Renal cortical epithelial cell (primary cell): ENCODE results near the gene TRAK1. TPM values are rescaled to one million over a fixed set of nuclear protein-coding genes. Genes with fewer than 3 reads are reported as not detected.
"Not testable (repeated sequence)": the region's sequence is repeated elsewhere in the genome, so short reads cannot be mapped to it uniquely, and the experiment has no call there.

ENCODE experiments used
- DNase-seq: peaks from one replicate; pipeline ENCODE4 v3.0.0-alpha.2; 2011; ENCODE audit warnings: low read depth
- total RNA-seq: library from RNA; depleted of rRNA; stranded (reverse); fragments of >200 nt; gene quantifications from 2 replicates; pipeline ENCODE4 v1.2.3, GENCODE V29; 2014

Gene TRAK1
- total RNA-seq, 1 donor from 2014 or later, result 84.4 TPM

DNA sequence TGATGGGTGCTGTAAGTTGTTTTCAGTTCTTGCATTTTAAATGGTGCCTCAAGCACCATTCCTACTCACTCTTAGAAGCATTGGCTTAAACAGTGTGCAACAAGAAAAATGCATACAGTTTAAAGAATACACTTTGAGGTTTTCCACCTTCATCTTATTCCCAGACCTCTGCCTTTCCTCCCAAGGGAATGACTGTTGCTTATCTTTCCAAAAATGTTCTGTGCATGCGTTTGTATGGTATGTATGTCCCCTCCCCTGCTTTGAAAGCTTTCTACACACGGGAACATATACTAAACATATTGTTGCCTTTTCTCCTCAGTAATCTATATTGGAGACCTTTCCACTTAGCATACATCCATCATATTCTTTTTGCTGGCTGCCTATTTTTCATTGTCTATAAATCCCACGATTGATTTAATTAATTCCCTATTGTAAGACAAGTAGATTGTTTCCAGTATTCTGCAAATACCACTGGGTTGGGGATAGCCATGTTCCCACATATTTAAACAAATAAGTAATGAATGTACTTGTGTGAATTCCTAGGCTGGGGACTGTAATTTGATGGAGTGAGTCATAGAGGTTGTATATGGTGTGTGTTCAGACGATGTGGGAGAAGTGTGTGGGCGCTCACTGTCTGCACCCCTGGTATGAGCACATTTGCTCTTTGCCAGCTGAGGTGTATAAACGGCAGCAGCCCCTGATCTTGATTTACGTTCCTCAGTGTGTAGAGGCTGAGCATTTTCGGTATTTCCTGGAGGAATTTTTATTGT, 5.8 kb downstream of the TRAK1 start:
- peak; percentile 69 for DNase-seq

DNA sequence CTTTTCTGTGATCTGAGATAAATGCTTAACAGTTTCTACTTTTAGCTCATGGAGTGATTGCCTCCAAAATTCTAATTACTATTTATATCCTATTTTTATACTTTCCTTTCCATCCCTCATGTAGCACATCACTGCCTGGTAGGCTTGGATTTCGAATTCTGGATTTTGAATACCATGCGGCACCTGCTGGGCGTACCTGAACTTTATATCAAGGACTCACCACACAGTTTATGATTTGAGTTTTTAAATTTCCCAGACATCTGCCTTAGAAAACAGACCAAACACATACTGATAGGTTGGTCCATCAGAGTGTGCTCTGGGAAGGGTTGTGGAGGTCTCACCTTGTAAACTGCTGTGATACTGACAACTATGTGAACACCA, 6.4 kb downstream of the TRAK1 start:
- DNase-seq, result no peak

DNA sequence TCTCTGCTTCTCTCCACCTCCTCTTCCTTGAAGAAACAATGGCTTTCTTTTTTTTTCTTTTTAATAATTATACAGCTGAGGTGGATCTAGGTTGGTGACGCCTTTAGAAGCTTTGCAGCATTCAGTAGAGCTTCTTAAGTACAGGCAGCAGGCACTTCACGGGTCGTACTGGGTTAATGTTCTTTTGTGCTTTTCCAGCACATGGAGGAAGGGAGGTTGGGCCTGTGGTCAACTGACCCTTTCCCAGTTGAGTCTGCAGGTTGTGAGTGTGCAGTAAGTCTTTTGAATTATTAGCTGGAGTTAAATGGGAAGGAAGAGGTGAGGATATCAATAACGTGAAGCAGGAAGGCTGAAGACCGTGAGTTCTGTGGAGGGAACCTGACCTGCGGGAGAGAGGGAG, 7.0 kb downstream of the TRAK1 start:
- peak; percentile 47 for DNase-seq

DNA sequence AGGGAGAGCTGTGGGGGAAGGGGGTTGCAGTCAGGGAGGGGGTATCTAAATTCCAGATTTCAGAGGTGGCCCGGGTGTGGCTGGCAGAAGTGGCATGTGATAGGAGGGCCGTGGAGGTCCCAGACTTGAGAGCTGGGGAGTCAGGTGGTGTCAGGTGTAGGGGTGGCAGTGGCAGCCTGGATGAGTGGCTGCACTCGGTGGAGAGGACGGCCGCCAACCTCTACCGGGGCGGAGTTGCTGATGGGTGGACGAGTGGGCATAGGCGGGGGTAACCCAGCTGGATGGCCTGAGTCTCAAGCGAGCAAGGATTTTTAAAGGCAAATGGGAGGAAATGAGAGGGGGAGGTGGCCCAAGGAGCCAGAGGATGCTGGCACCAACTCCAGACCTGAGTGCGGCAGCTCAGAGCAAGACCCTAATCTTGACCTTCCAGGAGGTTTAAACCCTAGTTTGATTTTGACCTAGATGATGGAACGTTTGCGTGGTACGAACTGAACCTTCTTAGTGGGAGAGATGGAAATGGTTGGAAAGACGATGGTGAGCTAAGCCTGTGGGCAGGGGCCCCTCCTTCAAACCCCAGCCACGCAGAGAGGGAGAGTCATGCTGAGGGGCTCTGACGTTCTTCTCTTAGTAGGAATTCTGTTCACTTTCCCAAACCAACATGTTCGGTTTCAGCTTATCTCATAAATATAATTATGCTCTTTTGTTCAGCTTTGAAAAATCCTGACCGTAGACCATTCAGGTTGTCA, 8.0 kb downstream of the TRAK1 start:
- no peak for DNase-seq

DNA sequence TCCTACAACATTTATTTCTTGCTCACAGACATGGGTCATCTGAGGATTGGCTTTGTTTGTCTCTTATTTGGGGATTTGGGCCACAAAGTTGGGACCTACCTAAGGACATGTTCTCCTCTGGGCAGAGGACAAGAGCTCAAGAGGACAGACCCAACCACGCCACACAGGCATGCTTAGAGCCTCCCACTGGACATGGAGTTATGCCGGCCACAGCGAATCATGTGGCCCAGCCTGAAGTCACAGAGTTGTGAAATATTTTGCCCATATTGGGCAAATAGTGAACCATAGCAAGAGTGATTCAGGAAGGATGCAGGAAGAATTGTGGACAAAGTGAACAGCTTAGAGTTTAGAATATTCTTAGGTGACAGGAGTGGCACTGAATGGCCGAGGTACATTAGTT, 9.9 kb downstream of the TRAK1 start:
- DNase-seq, result peak; percentile 90

DNA sequence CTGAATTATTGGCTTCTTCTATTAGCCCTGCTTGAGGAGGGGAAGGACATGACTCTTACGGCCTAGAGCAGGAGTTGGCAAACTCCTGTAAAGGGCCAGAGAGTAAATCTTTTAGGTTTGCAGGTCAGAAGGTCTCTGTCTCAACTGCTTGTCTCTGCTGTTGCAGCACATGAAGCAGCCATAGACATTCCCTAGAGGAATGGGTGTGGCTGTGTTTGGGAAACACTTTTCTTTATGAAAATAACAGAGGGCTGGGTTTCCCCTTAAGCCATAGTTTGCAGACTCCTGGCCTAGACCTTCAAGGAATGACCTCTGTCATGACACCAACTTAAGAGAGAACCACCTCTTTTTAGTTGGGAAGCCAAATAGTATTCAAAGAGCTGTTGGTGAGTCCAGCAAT, 10.3 kb downstream of the TRAK1 start:
- peak; percentile 39 for DNase-seq

DNA sequence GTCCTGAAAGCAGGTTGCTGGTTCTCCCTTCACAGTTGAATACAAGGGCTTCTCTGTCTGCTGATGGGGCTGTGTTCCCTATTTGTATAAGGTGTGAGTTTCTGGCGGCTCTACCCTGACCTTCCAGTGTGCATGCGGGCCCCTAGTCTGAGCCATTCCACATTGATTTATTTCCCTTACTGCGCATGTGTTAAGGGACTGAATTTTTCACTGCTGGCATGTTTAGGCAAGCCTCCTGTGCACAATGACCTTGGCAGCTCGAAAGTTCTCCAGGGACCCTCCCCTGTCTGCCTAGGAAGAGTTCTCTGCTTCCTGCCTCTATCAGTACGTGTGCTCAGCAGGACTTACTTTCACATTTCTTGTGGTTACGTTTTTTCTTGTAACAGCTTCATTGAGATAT, 11.4 kb downstream of the TRAK1 start:
- no peak for DNase-seq

DNA sequence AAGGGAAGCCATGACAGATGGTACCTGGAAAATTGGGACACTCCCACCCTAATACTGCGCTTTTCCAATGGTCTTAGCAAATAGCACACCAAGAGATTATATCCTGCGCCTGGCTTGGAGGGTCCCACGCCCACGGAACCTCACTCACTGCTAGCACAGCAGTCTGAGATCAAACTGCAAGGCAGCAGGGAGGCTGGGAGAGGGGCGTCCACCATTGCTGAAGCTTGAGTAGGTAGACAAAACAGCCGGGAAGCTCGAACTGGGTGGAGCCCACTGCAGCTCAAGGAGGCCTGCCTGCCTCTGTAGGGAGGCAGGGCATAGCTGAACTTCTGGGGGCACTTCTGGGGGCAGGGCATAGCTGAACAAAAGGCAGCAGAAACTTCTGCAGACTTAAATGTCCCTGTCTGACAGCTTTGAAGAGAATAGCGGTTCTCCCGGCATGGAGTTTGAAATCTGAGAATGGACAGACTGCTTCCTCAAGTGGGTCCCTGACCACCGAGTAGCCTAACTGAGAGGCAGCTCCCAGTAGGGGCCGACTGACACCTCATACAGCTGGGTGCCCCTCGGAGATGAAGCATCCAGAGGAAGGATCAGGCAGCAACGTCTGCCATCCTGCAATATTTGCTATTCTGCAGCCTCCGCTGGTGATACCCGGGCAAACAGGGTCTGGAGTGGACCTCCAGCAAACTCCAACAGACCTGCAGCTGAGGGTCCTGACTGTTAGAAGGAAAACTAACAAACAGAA, 12.9 kb downstream of the TRAK1 start:
- not testable (repeated sequence) for DNase-seq

DNA sequence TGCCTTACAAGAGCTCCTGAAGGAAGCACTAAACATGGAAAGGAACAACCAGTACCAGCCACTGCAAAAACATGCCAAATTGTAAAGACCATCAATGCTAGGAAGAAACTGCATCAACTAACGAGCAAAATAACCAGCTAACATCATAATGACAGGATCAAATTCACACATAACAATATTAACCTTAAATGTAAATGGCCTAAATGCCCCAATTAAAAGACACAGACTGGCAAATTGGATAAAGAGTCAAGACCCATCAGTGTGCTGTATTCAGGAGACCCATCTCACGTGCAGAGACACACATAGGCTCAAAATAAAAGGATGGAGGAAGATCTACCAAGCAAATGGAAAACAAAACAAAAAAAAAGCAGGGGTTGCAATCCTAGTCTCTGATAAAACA, 14.8 kb downstream of the TRAK1 start:
- not testable (repeated sequence) for DNase-seq

DNA sequence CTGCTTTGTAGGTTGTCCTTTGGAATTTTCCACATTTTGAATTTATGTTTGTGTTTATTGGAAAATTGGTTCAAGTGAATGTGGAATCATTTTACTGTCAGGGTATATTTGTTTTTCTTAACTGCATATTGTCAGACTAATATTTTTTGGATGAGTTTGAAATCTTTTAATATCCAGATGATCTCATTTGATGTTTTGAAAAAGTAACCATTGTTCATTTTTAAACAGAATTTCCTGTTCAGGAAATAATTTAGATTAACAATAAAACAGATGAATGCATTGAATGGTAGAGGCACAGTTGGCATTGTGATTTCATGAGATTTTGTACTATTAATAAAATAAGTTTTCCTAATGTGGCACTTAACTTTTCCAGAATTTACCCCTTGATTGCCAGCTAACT, 15.5 kb downstream of the TRAK1 start:
- DNase-seq, result no peak

DNA sequence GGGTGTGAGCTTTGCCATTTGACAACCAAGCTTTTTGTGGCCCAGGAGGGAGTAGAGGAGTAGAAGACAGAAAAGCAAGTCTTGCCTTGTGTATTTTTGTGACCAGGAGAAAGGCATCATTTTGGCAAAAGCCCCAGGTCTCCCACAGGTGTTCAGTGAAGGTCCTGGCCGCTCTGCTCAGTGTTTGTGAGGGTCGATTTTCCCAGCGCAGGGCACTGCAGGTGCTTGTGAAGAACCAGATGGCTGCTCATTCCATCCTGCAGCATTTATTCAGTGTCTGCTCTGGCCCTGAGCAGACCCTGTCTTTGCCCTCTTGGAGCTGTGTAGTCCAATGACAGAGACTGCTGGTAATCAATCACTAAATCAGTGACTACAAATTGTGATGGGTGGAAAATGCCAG, 19.5 kb downstream of the TRAK1 start:
- DNase-seq, result no peak

DNA sequence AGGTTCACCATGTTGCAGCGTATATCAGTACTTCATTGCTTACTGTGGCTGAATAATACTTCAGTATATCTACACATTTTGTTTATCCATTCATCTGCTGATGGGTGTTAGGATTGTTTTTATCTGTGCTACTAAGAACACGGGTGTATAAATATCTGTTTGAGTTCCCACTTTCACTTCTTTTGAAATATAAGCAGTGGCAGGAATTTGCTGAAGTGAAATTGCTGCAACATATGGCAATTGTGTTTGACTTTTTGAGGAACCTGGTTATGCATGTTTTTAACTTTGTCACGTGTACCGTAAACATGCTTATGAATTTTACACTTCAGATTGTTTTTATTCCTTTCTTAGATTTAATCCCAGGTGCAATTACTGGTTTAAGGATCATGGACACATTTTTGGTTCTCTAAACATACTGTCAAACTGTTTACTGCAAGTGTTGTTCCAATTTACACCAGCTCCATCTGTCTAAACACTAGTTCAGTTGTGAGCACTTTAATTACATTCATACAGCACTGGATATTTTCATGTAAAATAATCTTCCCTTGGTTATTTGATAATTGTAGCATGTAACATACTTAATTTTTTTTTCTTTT, 23.1 kb downstream of the TRAK1 start:
- no peak for DNase-seq

DNA sequence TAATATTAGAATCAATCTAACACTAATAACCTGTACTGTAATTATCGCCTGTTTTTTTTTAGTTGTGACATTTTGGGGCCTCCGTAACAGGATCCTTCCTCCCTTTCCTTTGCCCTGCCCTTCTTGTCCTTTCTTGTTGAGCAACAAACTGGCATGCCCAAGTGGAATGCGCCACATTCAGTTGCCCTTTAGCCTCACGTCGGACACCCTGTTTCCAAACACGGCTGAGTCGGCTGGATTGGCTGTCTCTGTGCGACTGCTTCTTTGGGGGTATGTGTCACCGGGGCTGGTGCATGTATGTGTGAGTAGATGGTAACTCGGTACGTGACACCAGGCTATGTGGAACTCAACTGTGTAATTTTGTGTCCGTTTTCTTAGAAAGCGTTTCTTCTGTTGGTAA, 24.1 kb downstream of the TRAK1 start:
- DNase-seq, result peak; percentile 49

DNA sequence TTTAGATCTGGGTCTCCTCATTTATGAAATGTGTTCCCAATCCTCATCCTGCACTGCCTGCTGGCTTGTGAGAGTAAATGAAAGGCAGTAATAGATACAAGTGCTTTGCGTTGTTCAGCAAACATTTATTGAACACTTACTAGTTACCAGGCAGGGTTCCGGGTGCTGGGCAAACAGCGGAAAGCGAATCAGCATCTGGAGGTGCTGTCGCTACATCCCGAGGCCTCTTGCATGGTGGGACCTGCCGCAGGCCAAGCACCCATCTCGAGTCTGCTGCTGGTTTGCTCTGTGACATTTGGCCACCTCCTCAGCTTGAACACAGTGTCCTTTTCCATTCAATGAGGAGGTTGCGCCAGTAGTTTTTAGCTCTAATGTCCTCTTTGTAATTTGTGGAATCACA, 24.8 kb downstream of the TRAK1 start:
- DNase-seq, result no peak

DNA sequence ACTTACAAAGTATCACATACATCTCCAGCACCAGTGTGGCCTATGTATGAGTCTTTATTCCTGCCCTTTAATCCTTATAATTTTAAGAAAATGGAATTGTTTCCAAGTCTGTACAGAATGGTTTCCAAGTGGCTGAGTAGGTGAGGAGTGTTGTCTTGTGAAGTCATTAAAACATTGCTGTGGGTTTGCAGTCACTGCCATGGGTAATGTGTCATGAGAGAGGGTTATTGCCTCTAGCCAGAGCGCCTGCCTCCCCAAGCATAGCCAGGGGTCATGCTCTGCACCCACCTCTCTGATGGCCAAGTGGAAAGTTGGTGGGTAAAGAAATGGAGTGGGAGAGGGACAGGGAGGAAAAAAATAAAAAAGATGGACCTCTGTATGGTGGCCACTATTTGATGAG, 25.3 kb downstream of the TRAK1 start:
- DNase-seq, result peak; percentile 75

DNA sequence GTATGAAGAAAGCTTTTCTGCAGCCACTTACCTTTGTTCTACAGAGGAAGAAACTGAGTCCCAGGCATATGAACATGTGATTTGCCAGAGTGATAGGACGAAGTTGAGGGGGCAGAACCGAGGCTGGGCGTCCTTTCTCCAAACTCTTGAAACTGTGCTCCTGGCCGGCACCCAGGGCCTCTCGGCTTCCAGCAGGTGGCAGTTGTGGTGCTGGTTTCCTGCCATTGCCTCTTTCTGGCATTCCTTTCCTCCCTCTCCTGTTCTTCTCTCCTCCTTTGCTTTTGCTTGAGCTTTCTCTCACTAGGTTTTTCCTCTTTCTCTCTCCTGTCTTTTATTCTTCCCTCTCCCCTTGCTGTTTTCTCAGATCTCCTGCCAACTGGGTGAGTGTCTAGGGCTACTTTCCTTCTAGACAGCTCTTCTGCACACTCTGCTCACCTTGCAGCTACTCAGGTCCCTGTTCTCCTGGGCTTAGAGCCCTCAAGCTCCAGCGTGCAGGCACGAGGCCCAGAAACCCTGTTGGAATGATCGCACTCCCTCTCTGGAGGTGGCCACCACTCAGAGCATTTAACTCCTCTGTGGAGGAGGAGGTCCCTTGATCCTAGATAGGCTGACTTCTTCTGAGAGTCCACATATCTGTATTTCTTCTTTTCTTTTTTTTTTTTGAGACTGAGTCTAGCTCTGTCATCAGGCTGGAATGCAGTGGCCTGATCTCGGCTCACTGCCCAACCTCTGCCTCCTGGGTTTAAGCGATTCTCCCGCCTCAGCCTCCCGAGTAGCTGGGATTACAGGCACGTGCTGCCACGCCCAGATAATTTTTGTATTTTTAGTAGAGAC, 26.2 kb downstream of the TRAK1 start:
- DNase-seq, result peak; percentile 35

DNA sequence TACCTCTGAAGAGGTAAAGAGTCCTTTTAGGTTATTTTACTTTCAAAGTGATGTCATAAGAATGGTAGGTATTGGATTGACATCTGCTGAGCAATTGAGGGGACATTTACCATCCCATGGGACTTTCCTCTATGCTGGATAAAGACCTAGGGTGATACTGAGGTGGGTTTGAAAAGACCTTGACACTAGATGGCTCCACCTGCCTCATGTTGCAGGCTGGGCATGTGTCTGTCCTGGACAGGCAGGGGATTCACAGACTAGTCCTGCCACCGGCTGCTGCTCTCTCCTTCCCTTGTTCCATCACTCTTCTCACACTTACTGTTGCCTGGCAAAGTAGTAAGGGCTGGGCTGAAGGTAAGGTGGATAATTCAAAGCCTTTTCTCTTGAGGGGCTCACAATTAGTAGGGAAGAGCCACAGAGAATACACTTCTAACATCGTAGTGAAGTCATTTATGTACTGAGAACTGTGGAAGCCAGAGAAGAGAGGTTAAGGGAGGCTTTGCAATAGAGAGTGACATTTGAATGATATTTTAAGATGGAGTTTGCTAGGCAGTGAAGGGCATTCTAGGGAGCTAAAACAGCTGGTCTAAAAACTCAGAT, 27.7 kb downstream of the TRAK1 start:
- DNase-seq, result peak; percentile 59

DNA sequence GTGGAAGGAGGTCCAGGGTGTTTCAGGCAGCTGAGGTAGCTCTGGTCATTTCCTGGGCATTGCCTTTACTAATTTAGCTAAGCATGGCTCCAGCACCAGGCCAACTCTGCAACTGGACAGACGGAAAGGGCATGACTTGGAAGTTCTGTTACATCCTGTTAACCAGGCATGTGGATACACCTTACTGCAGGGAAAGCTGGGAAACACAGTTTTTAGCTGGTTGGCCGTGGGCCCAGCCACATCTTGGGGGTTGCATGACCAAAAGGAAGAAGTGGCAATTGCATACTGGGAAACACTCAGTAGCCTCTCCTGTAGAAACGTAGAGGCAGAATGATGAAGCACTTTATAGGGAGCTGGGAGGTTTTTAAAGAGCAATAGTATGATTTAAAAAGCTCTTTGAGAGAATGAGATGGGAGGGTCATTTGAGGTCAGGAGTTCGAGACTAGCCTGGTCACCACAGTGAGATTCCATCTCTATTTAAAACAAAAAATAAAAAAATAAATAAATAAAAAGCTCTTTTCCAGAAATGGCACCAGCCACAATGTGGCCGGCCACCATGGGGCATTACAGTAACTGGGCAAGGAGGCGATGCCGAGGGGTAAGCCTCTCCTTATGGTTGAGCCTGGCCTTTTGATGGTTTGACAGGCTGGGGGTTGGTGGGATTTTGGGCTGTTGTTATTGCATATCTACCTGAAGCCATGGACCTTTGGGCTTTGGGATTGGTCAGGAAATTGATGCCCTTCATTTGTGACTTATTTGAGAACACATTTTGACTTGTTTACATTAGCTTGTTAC, 28.6 kb downstream of the TRAK1 start:
- no peak for DNase-seq

DNA sequence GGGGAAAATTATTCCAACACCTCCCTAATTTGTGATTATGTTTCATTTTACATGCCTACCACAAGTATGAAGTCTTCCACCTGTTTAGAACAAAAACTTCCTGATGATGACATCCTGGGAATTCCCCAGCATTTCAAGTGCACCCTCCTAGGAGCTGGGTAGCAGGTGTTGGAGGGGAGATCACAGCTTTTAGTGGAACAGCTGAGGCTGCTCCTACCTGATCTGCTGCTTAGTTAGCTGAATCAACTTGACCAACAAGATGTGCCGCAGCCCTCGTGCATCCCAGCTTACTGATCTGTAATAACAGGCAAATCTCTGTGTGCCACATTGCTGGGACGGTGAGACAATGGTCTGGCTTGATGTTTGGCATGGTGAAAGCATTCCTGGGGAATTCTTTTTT, 29.7 kb downstream of the TRAK1 start:
- DNase-seq, result peak; percentile 55
